GM12865 (cell line): ENCODE data around the gene SPNS2.

ENCODE experiments used
- DNase-seq: peaks from one replicate; pipeline ENCODE4 v3.0.0; 2010; ENCODE audit warnings: low read depth
- H3K4me3 ChIP-seq: 2 replicates; pipeline ENCODE4 v1.5.1; 2011; ENCODE audit warnings: mild to moderate bottlenecking, low read depth, low read length, control low read depth
- TF ChIP-seq, protein P1 (sequence below): IDR thresholded peaks from 2 replicates; pipeline ENCODE4 v1.5.1; 2011; ENCODE audit warnings: low read length, control low read depth, low read depth, inconsistent platforms; ENCODE audit not compliant: insufficient read depth; ENCODE audit errors: missing control alignments

Gene SPNS2

DNA sequence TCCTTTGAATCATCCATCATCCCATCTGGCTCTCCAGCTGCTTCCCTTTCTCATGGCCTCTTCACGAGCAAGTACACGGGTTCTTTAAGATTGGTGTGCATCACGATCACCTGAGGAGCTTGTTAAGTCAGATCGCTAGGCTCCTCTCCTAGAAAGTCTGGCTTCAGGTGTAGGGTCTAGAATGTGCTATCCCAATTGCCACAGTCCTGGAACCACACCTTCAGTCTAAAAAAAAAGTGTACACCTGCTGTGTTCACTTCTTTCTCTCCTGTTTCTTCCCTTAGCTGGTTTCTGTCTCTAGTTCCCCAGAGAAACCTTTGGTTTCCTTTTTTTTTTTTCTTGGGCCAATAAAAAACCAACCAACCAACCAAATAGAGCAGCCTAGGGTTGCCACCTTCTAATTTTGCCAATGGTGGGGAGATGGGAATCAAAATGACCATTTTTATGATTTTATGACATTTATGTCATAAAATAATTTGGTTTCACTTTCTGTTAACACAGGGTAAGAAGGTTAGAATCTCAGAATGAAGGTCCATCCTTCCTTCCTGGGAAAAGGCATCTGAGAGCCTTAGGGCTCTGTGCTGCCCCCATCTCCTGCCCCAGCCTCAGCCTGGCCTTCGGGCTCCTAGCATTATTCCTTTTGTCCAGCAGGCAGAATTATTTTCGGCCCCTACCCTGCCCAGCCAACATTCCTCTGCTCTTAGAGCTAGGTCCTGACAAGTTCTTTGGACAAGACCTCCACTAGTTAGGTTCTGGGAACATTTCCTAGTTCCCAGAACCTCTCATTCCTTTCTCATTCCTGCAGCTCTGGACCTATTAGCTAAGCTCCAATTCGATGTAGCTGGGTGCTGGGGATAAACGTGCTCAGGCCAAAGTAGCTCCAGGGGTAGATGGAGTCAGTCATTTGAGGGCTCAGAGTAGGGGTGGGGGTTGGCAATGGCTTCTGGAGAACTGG, 63.6 kb downstream of the SPNS2 start:
- TF ChIP-seq, protein P1, sequence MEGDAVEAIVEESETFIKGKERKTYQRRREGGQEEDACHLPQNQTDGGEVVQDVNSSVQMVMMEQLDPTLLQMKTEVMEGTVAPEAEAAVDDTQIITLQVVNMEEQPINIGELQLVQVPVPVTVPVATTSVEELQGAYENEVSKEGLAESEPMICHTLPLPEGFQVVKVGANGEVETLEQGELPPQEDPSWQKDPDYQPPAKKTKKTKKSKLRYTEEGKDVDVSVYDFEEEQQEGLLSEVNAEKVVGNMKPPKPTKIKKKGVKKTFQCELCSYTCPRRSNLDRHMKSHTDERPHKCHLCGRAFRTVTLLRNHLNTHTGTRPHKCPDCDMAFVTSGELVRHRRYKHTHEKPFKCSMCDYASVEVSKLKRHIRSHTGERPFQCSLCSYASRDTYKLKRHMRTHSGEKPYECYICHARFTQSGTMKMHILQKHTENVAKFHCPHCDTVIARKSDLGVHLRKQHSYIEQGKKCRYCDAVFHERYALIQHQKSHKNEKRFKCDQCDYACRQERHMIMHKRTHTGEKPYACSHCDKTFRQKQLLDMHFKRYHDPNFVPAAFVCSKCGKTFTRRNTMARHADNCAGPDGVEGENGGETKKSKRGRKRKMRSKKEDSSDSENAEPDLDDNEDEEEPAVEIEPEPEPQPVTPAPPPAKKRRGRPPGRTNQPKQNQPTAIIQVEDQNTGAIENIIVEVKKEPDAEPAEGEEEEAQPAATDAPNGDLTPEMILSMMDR, result no peak
- H3K4me3 ChIP-seq, result peak overlapping the region; percentile 28
- DNase-seq, result no peak

DNA sequence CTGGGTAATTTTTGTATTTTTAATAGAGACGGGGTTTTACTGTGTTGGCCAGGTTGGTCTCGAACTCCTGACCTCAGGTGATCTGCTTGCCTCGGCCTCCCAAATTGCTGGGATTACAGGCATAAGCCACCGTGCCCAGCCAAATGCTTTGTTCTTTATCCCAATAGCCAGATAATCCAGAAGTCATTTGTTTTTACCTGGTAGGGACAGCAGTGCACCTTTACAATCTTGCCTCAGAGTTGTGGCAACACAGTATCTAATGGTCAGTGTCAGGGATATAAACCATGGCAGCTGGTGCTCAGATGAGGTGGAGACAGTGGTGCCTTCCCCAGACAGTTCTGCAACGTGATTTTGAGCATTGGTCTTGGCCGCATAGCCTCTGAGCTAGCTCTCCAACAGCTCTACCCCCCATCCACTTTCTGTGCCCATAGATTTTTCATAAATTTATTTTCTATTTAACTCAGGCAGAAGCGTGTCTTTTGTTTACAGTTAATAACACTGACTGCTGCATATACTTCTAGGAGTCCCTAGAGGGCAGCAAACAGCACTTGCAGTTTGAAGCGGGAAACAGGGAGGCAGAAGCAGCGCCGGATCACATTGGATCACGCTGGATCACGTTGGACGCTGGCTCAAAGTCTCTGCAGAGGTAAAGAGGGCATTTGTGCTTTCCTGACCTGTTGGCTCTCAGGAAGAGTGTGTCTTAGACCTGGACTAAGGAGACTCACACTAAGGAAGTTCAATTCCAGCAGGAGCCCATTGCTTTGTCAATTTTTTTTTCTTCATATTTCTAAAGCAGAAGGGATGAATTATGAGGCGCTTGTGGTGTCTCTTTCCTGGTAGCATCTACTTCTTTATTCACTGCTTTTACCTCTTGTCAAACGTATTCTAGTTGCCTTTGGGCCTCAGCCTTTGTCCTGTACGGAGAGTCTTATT, 66.8 kb downstream of the SPNS2 start:
- TF ChIP-seq, protein P1, result peak; percentile 87
- peak; percentile 78 for DNase-seq

DNA sequence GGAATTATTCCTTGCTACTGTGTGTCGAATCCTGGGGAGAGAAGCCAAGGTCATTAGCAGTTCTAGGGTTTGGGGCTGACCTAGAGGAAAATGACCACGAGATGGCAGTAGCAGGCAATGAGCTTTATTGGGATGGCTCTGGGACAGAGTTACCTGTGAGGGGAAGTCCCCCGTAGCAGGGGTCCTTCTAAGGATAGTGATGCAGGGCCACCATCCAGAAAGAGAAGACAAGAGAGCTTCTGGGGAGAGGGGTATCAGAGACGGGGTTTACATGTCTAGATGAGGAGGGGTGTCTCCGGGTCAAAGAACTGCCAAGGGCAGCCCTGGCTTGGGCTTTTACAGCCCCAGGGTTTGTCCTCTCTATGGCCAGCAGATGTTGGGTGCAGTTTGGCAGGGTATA, 68.1 kb downstream of the SPNS2 start:
- peak; percentile 63 for DNase-seq
- no peak overlapping the region for H3K4me3 ChIP-seq
- TF ChIP-seq, protein P1, result peak; percentile 73

More for the DNA sequence above, 66.8 kb downstream of the SPNS2 start:
- no peak overlapping the region for H3K4me3 ChIP-seq

GRCh38 chr17:4569591-4569990, 70.9 kb downstream of the SPNS2 start:
- TF ChIP-seq, protein P1, result no peak

GRCh38 chr17:4572131-4572530, 73.5 kb downstream of the SPNS2 start:
- no peak for DNase-seq
- H3K4me3 ChIP-seq, result no peak overlapping the region
- TF ChIP-seq, protein P1, result no peak

More at GRCh38 chr17:4569591-4569990, 70.9 kb downstream of the SPNS2 start:
- DNase-seq, result no peak
- no peak overlapping the region for H3K4me3 ChIP-seq

DNA sequence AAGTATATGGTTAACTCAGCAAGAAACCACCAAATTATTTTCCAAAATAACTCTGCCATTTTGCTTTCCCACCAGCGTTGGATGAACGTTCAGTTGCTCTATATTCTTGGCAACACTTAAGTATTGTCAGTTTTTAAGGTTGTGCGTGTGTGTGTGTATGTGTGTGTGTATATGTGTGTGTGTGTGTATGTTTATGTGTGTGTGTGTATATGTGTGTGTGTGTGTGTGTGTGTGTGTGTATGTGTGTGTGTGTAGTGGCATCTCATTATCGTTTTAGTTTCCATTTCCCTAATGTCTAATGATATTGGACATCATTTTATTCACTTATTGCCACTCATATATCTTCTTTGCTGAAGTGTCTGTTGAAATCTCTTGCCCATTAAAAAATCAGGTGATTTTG, 74.4 kb downstream of the SPNS2 start:
- TF ChIP-seq, protein P1, result no peak
- no peak for DNase-seq
- H3K4me3 ChIP-seq, result no peak overlapping the region
